Stimulated activated naive CD8-positive, alpha-beta T cell treated with anti-CD3 and anti-CD28 coated beads, Interleukin-15, Interleukin-2, amounts not matched to agents 100 U/mL and 50 U/mL, for 24 hours (primary cell): ENCODE measurements around the gene PPP1R12C.
"Not testable (repeated sequence)": the region's sequence is repeated elsewhere in the genome, so short reads cannot be mapped to it uniquely, and the experiment has no call there.

ENCODE experiments used
- ATAC-seq: fragments of 150-1000 bp; cut with Tn5 transposase; one replicate; pipeline ENCODE4 v1.10.0; 2021
- DNase-seq: peaks from one replicate; pipeline ENCODE4 v3.0.0; 2021

Gene PPP1R12C

GRCh38 chr19:55112246-55112776 is 5.1 kb downstream of the PPP1R12C start:
- ATAC-seq (no peak), DNase-seq (no peak)

GRCh38 chr19:55111238-55111831 is 6.1 kb downstream of the PPP1R12C start:
- ATAC-seq: no peak
- no peak for DNase-seq

- DNase-seq: no peak
- no peak for ATAC-seq
These were observed 7.7 kb downstream of the PPP1R12C start for GRCh38 chr19:55109527-55110291.

- DNase-seq, ATAC-seq: not testable (repeated sequence)
These were observed 10.2 kb downstream of the PPP1R12C start for GRCh38 chr19:55107252-55107651.

GRCh38 chr19:55106591-55106990 is 10.8 kb downstream of the PPP1R12C start:
- ATAC-seq: no peak

GRCh38 chr19:55105237-55105636 is 12.2 kb downstream of the PPP1R12C start:
- DNase-seq: no peak
- no peak for ATAC-seq

More at GRCh38 chr19:55106591-55106990, 10.8 kb downstream of the PPP1R12C start:
- DNase-seq: no peak

- DNase-seq (no peak), ATAC-seq (no peak)
These were observed 14.2 kb downstream of the PPP1R12C start for GRCh38 chr19:55103190-55103589.

GRCh38 chr19:55101261-55101660 is 16.2 kb downstream of the PPP1R12C start:
- DNase-seq (no peak), ATAC-seq (no peak)

GRCh38 chr19:55099557-55100506 is 17.6 kb downstream of the PPP1R12C start:
- no peak for DNase-seq
- ATAC-seq: no peak

GRCh38 chr19:55098716-55099556 is 18.5 kb downstream of the PPP1R12C start:
- no peak for ATAC-seq
- no peak for DNase-seq

GRCh38 chr19:55097864-55098715 is 19.3 kb downstream of the PPP1R12C start:
- ATAC-seq (no peak), DNase-seq (no peak)

- ATAC-seq: peak; percentile 20
- no peak for DNase-seq
These were observed 21.3 kb downstream of the PPP1R12C start for GRCh38 chr19:55096061-55096701.

- DNase-seq: no peak
- ATAC-seq: no peak
These were observed 22.0 kb downstream of the PPP1R12C start for GRCh38 chr19:55095260-55096060.

- ATAC-seq (no peak), DNase-seq (no peak)
These were observed 22.8 kb downstream of the PPP1R12C start for GRCh38 chr19:55094456-55095259.

- DNase-seq (no peak), ATAC-seq (no peak)
These were observed 24.8 kb downstream of the PPP1R12C start for GRCh38 chr19:55092423-55093318.

- DNase-seq (no peak), ATAC-seq (no peak)
These were observed 25.5 kb downstream of the PPP1R12C start for GRCh38 chr19:55091955-55092354.
